ENCODE results near the gene PITPNC1.
"Not testable (repeated sequence)": the region's sequence is repeated elsewhere in the genome, so short reads cannot be mapped to it uniquely, and the experiment has no call there.

Gene PITPNC1

DNA sequence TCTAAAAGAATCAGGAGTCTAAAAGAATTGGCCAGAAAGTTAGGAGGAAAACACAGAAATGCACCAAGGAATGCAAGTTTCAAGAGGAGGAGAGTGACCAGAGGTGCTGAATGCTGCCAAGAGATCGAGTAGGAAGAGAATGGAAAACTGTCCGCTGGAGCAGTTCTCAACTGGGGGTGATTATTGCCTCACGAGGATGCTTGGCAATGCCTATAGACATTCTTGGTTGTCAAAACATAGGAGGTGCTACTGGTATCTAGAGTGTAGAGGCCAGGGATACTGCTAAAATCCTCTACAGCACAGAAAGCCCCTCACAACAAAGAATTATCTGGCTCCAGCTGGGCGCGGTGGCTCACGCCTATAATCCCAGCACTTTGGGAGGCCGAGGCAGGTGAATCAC lies 258.6 kb downstream of the PITPNC1 start:
- no peak for DNase-seq

DNA sequence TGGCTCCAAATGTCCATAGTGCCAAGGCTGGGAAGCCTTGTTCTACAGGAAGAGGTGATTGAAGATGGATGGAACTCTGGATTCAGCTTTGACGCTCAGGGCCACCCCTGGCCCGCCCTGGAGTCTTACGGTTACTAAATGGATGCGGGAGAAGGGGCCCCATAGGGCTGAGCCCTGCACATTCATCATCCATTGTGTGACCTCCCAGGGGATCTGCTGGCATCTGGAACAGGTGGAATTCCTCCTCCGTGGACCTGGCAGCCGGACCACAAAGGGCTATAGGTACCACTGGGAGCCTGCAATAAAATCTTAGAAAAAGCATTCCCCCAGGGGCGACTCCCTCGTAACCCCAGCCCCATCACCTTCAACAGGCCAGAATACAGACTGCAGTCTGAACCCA lies 259.2 kb downstream of the PITPNC1 start:
- DNase-seq: no peak

DNA sequence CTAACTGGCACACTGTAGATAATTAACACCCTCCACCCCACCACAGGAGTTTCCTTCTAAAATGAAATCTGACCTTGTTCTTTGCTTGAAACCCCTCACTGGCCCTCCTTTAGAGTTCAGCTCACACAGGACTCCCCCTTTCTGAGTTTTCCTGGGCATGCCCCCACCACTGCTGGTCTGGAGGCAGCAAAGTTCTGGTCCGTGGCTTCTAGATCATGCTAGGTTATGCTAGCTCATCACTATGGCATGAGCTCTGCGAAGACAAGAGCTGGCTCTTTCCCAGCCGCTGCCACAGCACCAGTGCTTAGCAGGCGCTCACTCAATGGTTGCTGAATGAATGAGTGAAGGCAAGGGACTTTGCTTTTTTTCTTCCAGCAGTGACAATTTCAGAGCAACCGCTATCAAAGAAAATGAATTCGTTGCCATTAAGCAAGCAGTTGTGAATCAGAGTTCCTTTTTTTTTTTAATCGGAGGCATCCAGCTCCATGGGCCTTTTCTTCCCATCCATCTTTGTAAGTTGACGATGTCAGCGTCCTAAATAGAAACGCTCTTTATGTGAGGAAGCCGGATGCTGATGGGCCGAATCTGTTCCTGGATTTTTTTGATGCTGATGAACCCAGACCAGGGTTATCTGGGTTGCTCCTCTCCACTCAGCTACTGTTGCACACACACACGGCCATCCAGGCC lies 259.9 kb downstream of the PITPNC1 start:
- no peak for DNase-seq

DNA sequence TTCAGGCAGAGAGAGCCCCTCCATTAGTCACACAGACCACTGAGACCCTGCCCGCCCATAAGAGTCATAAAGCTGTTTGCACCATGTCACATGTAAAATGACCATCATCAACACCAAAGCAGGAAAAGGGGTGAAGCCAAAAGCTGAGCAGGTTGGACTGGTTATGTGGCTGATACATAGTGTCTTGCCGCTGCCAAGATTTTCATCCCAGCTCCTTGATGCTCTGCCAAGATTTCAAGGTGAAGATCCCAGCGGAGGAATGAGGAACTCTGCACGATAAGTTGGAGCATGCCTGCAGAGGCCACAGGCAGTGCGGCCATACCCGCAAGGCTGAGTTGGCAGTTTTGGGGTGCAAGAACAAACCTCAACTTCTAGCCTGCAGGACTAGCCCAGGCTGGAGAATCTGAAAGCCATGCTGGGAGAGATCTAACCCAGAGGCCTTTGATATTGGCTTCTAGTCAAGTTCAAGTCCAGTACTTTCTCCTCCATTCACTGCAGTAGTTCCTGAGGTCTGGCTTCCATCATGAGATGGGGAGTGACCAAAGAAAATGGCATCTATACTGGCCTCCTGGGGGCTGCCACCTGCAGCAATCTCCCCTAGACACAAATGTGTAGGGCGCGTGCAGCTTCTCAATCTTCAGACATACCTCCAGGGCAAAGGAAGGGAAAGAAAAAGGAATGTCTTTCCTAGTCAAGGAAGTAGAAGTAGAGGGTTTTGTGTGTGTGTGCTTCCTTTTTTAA lies 261.0 kb downstream of the PITPNC1 start:
- no peak for DNase-seq

DNA sequence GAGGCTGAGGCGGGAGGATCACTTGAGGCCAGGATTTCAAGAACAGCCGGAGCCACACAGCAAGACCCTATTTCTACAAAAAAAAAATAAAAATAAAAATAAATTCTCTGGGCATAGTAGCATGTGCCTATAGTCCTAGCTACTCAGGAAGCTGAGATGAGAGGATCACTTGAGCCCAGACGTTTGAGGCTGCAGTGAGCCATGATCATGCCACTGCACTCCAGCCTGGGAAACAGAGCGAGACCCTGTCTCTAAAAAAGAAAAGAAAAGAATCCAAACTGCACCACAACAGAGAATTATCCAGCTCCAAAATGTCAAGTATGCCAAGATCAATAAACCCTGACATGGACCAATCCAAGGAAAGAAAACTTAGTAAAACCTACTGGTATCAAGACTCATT lies 261.8 kb downstream of the PITPNC1 start:
- DNase-seq: no peak

DNA sequence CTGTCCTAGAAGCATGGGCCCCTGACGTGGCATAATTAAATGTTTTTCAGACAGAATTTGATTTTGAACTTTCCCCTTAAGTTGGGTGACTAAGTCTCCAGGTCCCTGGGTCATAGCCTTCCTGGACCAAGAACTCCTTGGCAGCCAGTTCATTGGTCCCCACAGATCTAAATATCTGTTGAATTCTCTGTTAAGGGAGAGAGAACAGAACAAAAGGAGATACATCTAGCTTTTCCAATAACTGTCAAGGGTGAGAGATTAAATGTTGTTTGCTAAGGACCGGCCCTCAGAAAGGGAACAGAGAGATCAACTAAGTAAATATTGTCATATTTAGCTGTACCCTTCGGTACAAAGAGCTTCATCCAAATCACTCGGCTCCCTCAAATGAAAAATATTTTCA lies 262.5 kb downstream of the PITPNC1 start:
- no peak for DNase-seq

DNA sequence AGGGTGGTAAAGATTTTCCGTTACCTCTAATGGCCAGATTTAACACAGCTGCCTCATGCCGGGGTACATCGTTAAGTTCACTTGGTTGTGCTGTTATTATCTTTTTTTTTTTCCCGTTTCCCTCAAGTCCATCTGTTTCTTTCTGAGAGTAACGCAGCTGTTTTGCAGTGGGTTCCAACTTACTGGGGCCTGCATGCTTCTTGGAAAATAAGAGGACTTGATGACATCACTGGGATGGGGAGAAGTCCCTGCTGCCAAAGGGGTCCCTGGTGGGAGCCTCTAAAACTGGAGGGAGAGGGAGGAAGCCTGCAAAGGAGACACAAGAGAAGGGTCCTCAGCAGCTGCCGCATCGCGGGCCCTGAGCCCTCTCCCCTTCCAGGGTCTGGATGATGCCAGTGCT lies 262.9 kb downstream of the PITPNC1 start:
- no peak for DNase-seq

DNA sequence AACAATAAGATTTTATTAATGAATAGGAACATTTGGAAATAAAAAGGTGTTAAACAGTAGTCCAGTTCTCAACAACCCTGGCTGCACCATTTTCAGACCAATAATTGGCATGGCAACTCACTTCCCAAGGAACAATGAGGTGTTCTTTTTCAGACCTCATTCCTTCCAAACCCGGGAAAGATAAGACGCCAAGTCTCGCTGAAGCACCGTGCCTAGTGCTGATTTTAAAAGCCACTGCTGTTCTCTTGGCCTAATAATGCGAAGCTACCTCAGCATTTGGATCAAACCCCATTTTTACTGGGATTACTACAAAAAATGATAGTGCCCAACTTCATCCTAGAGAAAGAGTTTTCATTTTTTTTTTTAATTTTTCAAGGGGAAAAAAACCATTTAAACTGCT lies 265.4 kb downstream of the PITPNC1 start:
- DNase-seq: no peak

DNA sequence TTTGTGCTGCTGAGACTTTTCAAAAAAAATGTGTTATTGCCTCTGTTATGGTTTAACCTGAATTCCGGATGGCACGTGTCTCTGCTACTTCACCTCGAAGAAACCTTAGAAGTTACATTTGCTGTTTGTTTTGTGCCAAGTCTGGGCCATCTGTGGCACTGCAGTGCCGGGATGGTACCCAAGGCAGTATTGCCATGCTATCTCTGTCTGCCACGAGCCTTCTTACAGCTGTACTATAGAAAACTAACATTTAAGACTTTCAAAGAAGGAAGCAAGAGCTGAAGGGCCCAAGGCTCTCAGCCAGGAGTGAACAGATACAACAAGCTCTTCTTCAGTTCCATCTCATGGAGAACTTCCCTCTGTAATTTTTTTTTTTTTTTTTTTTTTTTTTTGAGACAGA lies 267.0 kb downstream of the PITPNC1 start:
- no peak for DNase-seq

DNA sequence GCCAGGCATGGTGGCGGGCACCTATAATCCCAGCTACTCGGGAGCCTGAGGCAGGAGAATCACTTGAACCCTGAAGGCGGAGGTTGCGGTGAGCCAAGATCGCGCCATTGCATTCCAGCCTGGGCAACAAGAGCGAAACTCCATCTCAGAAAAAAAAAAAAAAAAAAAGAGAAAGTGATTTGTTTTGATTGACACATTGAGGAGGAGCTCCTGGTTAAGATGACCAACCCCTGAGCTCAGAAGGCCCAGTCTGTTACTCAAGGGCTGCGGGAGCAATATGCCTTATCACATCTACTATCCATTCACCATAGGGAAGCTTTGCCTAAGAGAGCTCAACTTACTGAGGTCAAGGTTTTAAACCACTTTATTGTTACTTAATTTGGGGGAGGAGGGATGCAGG lies 268.1 kb downstream of the PITPNC1 start:
- DNase-seq: not testable (repeated sequence)

DNA sequence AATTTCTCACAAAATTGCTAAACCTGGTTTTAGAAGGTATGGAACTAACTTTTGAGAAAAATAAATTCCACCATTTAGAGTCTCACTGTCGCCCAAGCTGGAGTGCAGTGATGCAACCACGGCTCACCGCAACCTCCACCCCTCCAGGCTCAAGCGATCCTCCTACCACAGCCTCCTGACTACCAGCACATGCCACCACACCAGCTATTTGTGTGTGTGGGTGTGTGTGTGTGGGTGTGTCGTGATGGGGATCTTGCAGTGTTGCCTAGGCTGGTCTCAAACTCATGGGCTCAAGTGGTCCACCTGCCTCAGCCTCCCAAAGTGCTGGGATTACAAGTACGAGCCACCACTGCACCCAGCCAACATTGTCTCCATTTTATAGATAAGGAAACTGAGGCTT lies 269.4 kb downstream of the PITPNC1 start:
- no peak for DNase-seq

DNA sequence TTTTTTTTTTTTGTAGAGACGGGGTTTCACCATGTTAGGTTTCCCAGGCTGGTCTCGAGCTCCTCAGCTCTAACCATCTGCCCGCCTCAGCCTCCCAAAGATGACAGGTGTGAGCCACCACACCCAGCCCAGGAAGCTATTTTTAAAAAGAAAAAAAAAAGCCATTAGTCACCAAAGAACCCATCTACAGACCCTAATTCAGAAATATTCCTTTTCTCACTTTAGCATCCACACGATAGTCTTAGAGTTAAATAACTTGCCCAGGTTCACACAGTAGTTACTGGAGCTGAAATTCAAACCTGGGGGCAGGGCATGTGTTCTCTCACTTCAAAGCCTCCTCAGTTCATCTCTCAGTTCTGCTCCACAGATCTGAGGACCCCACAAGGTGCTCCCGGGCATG lies 270.4 kb downstream of the PITPNC1 start:
- no peak for DNase-seq

DNA sequence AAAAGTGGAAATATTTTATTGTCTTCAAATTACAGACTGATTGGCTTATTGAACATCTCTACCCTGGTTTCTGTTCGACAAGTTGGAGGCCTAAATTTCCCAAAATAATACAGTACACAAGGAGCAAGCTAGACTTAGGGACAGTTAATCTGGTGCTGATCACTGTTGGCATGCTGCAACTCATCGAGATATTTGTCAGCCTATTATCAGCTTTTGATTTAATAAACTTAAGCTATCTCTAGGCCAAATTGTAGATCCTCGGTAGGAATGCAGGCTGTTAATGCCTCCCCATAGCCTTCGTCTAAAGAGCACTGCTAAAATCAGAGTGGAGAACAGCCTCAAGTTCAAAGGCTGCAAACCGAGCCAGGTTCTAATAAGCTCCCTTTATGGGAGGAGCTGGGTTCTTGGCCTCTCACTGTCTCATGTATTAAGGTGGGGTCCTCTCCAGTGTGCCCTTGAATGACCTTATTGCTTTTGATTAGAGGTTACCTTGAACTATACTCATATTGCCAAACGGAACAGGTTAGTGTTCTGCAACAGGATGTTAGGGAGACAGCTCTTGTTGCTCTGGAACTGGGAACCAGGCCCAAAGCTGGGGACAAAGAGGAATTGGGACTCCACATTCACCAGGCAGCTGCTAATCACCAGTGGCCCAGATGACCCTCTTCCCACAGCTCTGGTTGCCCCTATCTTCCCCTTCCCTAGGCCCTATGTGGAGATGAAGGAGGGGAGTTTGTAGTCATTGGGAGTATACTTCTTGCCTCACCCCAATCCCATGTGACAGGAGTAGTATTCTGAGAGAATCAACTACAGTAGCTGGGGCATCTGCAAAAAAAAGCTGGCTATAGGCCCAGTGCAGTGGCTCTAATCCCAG lies 271.2 kb downstream of the PITPNC1 start:
- no peak for DNase-seq

DNA sequence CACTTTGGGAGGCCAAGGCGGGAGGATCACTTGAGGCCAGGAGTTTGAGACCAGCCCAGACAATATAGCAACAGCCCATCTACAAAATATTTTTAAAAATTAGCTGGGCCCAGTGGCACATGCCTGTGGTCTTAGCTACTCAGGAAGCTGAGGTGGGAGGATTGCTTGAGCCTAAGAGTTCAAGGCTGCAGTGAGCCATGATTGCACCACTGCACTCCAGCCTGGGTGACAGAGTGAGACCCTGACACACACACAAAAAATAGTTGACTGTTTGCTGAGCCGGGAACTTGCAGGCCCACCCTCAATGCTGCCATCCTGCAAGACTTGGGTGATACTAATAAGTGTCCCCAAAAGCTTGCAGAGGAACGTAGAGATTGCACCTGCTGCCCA lies 271.8 kb downstream of the PITPNC1 start:
- DNase-seq: not testable (repeated sequence)

DNA sequence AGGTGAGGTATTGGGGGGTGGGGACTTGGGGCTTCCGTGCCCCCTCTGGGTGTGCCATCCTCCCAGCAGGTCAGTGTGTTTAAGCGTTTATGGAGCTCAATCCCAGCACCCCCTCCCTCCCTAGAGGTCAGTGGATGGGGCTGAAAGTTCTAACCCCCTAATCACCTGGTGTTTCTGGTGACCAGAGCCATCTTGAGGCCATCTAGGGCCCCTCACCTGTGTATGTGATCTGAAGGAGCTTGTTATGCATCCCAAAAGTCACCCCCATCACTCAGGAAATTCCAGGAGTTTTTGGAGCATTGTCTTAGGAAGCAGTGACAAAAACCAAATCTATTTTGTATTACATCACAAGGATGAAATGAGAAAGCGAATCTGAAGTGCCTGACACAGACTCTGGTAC lies 272.8 kb downstream of the PITPNC1 start:
- DNase-seq: no peak

DNA sequence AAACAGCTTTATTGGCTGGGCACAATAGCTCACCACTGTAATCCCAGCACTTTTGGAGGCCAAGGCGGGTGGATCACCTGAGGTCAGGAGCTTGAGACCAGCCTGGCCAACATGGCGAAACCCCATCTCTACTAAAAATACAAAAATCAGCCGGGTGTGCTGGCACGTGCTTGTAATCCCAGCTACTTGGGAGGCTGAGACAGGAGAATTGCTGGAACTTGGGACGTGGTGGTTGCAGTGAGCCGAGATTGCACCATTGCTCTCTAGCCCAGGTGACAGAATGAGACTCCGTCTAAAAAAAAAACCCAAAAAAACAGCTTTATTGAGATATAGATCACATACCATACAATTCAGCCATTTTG lies 274.1 kb downstream of the PITPNC1 start:
- not testable (repeated sequence) for DNase-seq

DNA sequence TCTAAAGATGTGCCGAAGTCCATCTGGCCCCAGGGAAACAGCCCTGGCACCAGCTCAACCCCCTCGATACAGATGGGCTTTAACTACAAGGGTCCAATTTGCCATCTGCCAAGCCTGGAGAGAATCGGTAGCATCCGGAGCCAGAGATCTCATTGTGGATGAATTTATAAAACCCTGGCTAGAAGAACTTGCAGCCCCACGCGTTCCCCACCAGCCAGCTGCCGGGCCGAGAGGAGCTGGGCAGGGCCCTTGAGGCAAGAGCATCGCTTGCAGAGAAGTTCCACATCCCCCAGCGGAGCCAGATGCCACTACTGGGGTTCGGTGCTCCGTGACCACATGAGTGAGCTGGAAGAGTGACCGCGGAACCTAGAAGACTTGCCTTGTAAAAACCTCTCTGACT lies 275.4 kb downstream of the PITPNC1 start:
- no peak for DNase-seq

DNA sequence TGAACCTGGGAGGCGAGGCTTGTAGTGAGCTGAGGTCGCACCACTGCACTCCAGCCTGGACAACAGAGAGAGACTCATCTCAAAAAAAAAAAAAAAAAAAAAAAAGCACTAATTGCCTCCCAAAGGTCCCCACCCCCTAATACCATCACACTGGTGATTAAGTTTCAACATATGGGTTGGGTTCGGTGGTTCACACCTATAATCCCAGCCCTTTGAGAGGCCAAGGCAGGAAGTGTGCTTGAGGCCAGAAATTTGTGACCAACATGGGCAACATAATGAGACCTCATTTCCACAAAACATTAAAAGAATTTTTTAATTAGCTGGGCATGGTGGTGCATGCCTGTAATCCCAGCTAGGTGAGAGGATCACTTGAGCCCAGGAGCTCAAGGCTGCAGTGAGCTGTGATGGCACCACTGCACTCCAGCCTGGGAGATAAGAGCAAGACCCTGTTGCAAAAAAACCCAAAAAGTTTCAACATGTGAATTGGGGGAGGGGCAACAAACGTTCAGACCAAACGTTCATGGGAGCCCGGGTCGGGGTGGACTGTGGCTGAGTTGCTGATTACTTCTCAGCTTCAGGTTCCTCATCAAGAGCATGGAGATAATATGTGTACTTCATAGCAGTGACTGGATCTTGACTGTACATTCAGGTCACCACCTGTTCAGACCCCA lies 278.5 kb downstream of the PITPNC1 start:
- DNase-seq: no peak

DNA sequence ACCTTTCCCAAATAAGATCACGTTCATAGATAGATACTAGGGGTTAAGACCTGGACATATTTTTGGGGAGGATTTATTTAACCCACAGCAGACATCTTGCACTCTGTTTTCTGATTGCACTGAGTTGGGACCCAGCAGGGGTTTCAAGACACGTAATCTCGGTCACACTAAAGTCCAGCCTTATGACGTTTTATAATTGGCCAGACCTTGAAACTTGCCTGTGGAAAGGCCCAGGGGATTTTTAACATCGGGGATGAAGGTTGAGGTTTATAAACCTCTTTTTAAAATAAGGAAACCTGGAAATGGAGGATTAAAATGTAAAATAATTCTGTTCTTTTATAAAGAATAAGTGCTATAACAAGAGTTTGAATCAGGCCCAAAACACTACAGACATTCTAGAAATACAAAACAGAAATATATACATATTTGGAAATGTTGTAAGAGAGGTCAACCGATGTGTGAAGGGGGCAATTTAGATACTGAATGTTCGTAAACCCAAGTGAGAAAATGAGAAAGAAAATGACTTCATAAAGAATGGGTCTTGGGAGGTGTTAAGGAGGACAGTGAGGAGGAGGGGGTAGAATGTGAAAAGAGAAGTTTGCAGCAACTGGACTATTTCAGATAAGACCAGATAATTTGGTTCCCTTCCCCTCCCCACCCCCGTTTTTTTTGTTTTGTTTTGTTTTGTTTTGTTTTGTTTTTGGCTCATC lies 279.6 kb downstream of the PITPNC1 start:
- DNase-seq: no peak

DNA sequence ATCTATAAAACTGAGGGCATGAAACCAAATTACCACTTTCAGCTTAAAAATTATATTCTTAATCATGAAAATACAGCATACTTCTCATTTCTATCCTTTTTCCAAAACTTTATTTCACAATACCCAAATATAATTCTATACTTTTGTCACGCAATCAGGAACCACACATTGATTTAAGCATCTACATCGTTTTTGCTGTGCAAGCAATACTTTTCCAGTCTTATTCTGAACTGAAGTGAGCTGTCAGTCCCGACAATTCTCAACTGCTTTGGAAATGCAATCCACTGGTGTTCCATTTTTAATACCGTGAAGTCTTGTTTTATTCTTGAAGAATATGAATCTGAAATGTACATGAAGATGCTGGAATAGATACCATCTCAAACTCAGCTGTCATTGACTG lies 280.5 kb downstream of the PITPNC1 start:
- no peak for DNase-seq

DNA sequence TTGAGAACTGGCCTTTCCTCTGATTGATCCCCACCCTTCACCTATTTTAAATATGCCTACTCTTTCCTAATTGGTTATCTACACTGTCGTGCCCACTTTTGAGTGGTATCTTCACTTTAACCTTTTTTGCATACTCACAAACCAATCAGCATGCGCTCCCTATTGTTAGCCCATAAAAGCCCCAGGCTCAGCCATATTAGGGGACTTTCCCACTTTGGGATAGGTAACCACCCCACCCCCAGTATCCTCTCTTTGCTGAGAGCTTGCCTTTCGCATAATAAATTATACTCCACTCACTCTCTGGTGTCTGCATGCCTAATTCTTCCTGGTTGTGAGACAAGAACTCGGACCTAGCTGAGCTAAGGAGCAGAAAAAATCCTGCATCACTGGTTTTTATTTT lies 281.2 kb downstream of the PITPNC1 start:
- no peak for DNase-seq

DNA sequence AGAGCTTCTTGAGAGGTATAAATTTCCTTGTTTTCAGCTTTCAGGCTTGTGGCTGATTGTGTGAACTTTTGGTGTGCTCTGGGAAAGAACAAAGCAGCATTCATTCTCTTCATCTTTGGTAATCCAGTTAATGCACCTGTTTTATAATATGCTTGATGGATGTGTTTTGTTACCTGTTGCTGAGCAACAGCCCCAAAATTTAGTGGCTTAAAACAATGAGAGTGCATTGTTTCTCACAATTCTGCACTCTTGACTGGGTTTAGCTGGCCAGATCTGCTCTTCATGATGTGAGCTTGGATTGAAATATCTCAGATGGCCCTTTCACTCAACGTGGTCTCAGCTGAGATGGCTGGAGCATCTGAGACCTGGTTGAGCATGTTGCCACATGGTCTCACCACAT lies 281.9 kb downstream of the PITPNC1 start:
- no peak for DNase-seq

DNA sequence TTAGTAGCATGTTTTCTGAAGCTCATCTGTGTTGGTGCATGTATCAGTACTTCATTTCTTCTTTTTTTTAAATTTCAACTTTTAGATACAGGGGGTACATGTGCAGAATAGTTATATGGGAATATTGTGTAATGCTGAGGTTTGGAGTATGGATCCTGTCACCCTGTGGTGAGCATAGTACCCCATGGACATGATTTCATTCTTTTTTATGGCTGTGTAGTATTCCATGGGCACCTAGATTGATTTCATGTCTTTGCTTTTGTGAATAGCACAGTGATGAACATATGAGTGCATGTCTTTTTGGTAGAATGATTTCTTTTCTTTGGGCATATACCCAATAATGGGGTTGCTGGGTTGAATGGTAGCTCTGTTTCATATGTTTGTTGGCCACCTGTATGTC lies 285.6 kb downstream of the PITPNC1 start:
- no peak for DNase-seq

All from stimulated activated CD8-positive, alpha-beta memory T cell treated with anti-CD3 and anti-CD28 coated beads, Interleukin-4, amount 100 ng/mL, for 48 hours (primary cell).